HG03175 (cell line): ENCODE results near the gene TECPR1.

Experiments used
- ATAC-seq: cut with Tn5 transposase; IDR thresholded peaks from one replicate; pipeline ENCODE4 v1.9.1; 2021; ENCODE audit warnings: mild to moderate bottlenecking, moderate library complexity; ENCODE audit not compliant: unreplicated experiment

The TECPR1 gene

GRCh38 chr7:98251601-98252424 is at the start of gene TECPR1:
Gene TECPR1, minus strand, starts transcription at chr7:98252232. Its CDS starts 6,086 bp downstream, at chr7:98246146.
- ATAC-seq: peak; percentile 98

GRCh38 chr7:98300595-98301372 is 48.8 kb upstream of the TECPR1 start:
- ATAC-seq: no peak

GRCh38 chr7:98297626-98298286 is 45.7 kb upstream of the TECPR1 start:
- no peak for ATAC-seq

GRCh38 chr7:98296833-98297232 is 44.8 kb upstream of the TECPR1 start:
- no peak for ATAC-seq

- ATAC-seq: no peak
Measured at GRCh38 chr7:98295467-98296192, 43.6 kb upstream of the TECPR1 start.

- peak; percentile 65 for ATAC-seq
Measured at GRCh38 chr7:98294798-98295382, 42.9 kb upstream of the TECPR1 start.

- no peak for ATAC-seq
Measured at GRCh38 chr7:98294326-98294725, 42.3 kb upstream of the TECPR1 start.

GRCh38 chr7:98293746-98294145 is 41.7 kb upstream of the TECPR1 start:
- no peak for ATAC-seq

- ATAC-seq: no peak
Measured at GRCh38 chr7:98293265-98293664, 41.2 kb upstream of the TECPR1 start.

- ATAC-seq: no peak
Measured at GRCh38 chr7:98291717-98292116, 39.7 kb upstream of the TECPR1 start.

GRCh38 chr7:98289333-98289875 is 37.4 kb upstream of the TECPR1 start:
- no peak for ATAC-seq

- ATAC-seq: no peak
Measured at GRCh38 chr7:98288064-98288823, 36.2 kb upstream of the TECPR1 start.

- ATAC-seq: no peak
Measured at GRCh38 chr7:98287486-98287959, 35.5 kb upstream of the TECPR1 start.

- no peak for ATAC-seq
Measured at GRCh38 chr7:98286701-98287485, 34.9 kb upstream of the TECPR1 start.

GRCh38 chr7:98286093-98286539 is 34.1 kb upstream of the TECPR1 start:
- no peak for ATAC-seq

GRCh38 chr7:98285157-98286092 is 33.4 kb upstream of the TECPR1 start:
- no peak for ATAC-seq

GRCh38 chr7:98284335-98285036 is 32.5 kb upstream of the TECPR1 start:
- no peak for ATAC-seq
